HCT116 (cell line): ENCODE data around the gene MARCKSL1. TPM values are rescaled to one million over a fixed set of nuclear protein-coding genes. Genes with fewer than 3 reads are reported as not detected.
A peak's percentile ranks its signal among the peaks of the same experiment; 100 is the strongest.

Experiments
- ATAC-seq: fragments of 200-7000 bp; cut with Tn5 transposase; 2 replicates; pipeline ENCODE4 v1.9.1; 2020; ENCODE audit warnings: mild to moderate bottlenecking, moderate library complexity
- BruUV-seq: library from RNA; stranded (reverse); fragments of 400-500 nt; replicated peaks from 2 replicates; lab custom pipeline; 2021; lab: Mats Ljungman, UMichigan
- CTCF ChIA-PET: fragments of 300-600 bp; sonication (Branson Sonifier 250); formaldehyde crosslinking; loops from one replicate; lab custom pipeline; 2021; ENCODE audit warnings: antibody characterized with exemption; lab: Charles Lee
- POLR2A ChIA-PET: fragments of 300-600, 350-600 bp; sonication (Branson Sonifier 250); formaldehyde crosslinking; loops from one replicate; lab custom pipeline; 2021; ENCODE audit warnings: antibody characterized with exemption; lab: Charles Lee
- RAD21 ChIA-PET, 2 experiments: fragments of 300-600 bp; sonication (Branson Sonifier 250); formaldehyde crosslinking; loops; one replicate each; lab custom pipeline; 2023; ENCODE audit warnings: low total read pairs in 2 of 2; ENCODE audit not compliant: uncharacterized antibody in 2 of 2, unreplicated experiment in 2 of 2, low non-redundant PET in 1 of 2; lab: Charles Lee
- DNase-seq: peaks from one replicate; pipeline ENCODE4 v3.0.0-alpha.2; 2010; ENCODE audit warnings: low read depth, low spot score
- H2AFZ ChIP-seq: fragments of 200-600 bp; shearing (Covaris generic), sonication (generic); 2 replicates; pipeline ENCODE4 v1.6.1; 2017; ENCODE audit warnings: low read depth, mixed run types, mixed read lengths, antibody characterized with exemption, low read length; ENCODE audit not compliant: poor library complexity, severe bottlenecking
- H3K27ac ChIP-seq: 2 replicates; pipeline ENCODE4 v1.5.1; 2012; ENCODE audit warnings: low read depth, low read length
- H3K27me3 ChIP-seq: fragments of 200-600 bp; sonication (generic); 2 replicates; pipeline ENCODE4 v1.6.1; 2016; ENCODE audit warnings: mixed run types, low read length, mixed read lengths; ENCODE audit not compliant: insufficient read depth
- H3K36me3 ChIP-seq, 2 experiments: fragments of 200-500 bp in 1 of 2; fragments of 200-600 bp in 1 of 2; sonication (Bioruptor generic) in 1 of 2; sonication (generic) in 1 of 2; 2 replicates each; pipeline versions ENCODE4 v1.5.1 to v1.6.1; 2014 to 2016; ENCODE audit warnings: low read length in 2 of 2, inconsistent platforms in 1 of 2, mixed read lengths in 1 of 2, mixed run types in 1 of 2; ENCODE audit not compliant: insufficient read depth in 2 of 2, control insufficient read depth in 1 of 2
- H3K4me1 ChIP-seq, 2 experiments: fragments of 200-600 bp in 1 of 2; sonication (generic) in 1 of 2; 2 replicates each; pipeline versions ENCODE4 v1.5.1 to v1.6.1; 2012 to 2017; ENCODE audit warnings: low read length in 2 of 2, inconsistent platforms in 1 of 2, mild to moderate bottlenecking in 1 of 2, mixed read lengths in 1 of 2, mixed run types in 1 of 2, moderate library complexity in 1 of 2; ENCODE audit not compliant: insufficient read depth in 2 of 2, control insufficient read depth in 1 of 2
- H3K4me2 ChIP-seq: fragments of 200-600 bp; sonication (generic); 2 replicates; pipeline ENCODE4 v1.6.1; 2017; ENCODE audit warnings: mixed run types, low read length, mixed read lengths
- H3K4me3 ChIP-seq, 2 experiments: fragments of 200-600 bp in 1 of 2; sonication (generic) in 1 of 2; replicated peaks in 1 of 2; 2 replicates each; pipeline ENCODE4 v1.5.1; 2011 to 2016; ENCODE audit warnings: low read length in 2 of 2, control low read depth in 1 of 2, low read depth in 1 of 2, mild to moderate bottlenecking in 1 of 2, mixed read lengths in 1 of 2, mixed run types in 1 of 2
- H3K79me2 ChIP-seq: fragments of 200-600 bp; sonication (generic); 2 replicates; pipeline ENCODE4 v1.6.1; 2017; ENCODE audit warnings: mild to moderate bottlenecking, mixed run types, low read length, moderate library complexity, mixed read lengths; ENCODE audit not compliant: insufficient read depth
- H3K9ac ChIP-seq: fragments of 200-600 bp; sonication (generic); 2 replicates; pipeline ENCODE4 v1.6.1; 2016; ENCODE audit warnings: low read length, mixed read lengths
- H3K9me2 ChIP-seq: fragments of 200-600 bp; sonication (generic), shearing (Covaris generic); 2 replicates; pipeline ENCODE4 v1.6.1; 2017; ENCODE audit warnings: mixed run types, mild to moderate bottlenecking, moderate library complexity; ENCODE audit not compliant: insufficient read depth
- H3K9me3 ChIP-seq, 2 experiments: fragments of 200-500 bp in 1 of 2; fragments of 200-600 bp in 1 of 2; sonication (Bioruptor generic) in 1 of 2; sonication (generic) in 1 of 2; 2 replicates each; pipeline ENCODE4 v1.6.1; 2014 to 2017; ENCODE audit warnings: low read length in 2 of 2, mixed read lengths in 2 of 2, inconsistent platforms in 1 of 2, low read depth in 1 of 2, mild to moderate bottlenecking in 1 of 2, mixed run types in 1 of 2, moderate library complexity in 1 of 2; ENCODE audit not compliant: control insufficient read depth in 1 of 2, insufficient read depth in 1 of 2
- H4K20me1 ChIP-seq: fragments of 200-600 bp; sonication (generic), shearing (Covaris generic); 2 replicates; pipeline ENCODE4 v1.6.1; 2017; ENCODE audit warnings: mixed run types, mild to moderate bottlenecking, moderate library complexity; ENCODE audit not compliant: insufficient read depth
- CBX3 ChIP-seq: IDR thresholded peaks from 2 replicates; pipeline ENCODE4 v1.6.1; 2012; ENCODE audit warnings: low read depth
- CEBPB ChIP-seq: IDR thresholded peaks from 2 replicates; pipeline ENCODE4 v1.6.1; 2012; ENCODE audit warnings: low read depth
- CTCF ChIP-seq, 3 experiments: fragments of 200-600 bp in 1 of 3; sonication (generic) in 1 of 3; IDR thresholded peaks in 2 of 3; conservative IDR thresholded peaks in 1 of 3; 2 replicates each; pipeline ENCODE4 v1.5.1; 2012 to 2017; ENCODE audit warnings: low read depth in 2 of 3, low read length in 2 of 3, antibody characterized with exemption in 1 of 3, borderline replicate concordance in 1 of 3, control low read depth in 1 of 3, mild to moderate bottlenecking in 1 of 3, mixed read lengths in 1 of 3, mixed run types in 1 of 3, moderate library complexity in 1 of 3; ENCODE audit not compliant: insufficient read depth in 1 of 3
- EGR1 ChIP-seq: IDR thresholded peaks from 2 replicates; pipeline ENCODE4 v1.6.1; 2012; ENCODE audit warnings: low read depth
- ELF1 ChIP-seq: IDR thresholded peaks from 2 replicates; pipeline ENCODE4 v1.6.1; 2012; ENCODE audit warnings: low read depth, borderline replicate concordance
- EZH2 ChIP-seq: fragments of 200-600 bp; sonication (generic); IDR thresholded peaks from 2 replicates; pipeline ENCODE4 v1.6.1; 2017; ENCODE audit warnings: antibody characterized with exemption, mixed run types
- EZH2phosphoT487 ChIP-seq: fragments of 200-600 bp; IDR thresholded peaks from 2 replicates; pipeline ENCODE4 v1.6.1; 2018; ENCODE audit warnings: antibody characterized with exemption, borderline replicate concordance
- FOSL1 ChIP-seq: IDR thresholded peaks from 2 replicates; pipeline ENCODE4 v1.6.1; 2012; ENCODE audit warnings: low read depth
- JUND ChIP-seq: IDR thresholded peaks from 2 replicates; pipeline ENCODE4 v1.6.1; 2012
- MAX ChIP-seq: IDR thresholded peaks from 2 replicates; pipeline ENCODE4 v1.6.1; 2012
- POLR2A ChIP-seq: IDR thresholded peaks from 2 replicates; pipeline ENCODE4 v1.7.0; 2011; ENCODE audit warnings: borderline replicate concordance; ENCODE audit not compliant: insufficient read depth, insufficient read length; ENCODE audit errors: extremely low read depth
- POLR2AphosphoS5 ChIP-seq: IDR thresholded peaks from 2 replicates; pipeline ENCODE4 v1.6.1; 2011; ENCODE audit warnings: mild to moderate bottlenecking, low read depth, low read length, moderate library complexity
- RAD21 ChIP-seq: IDR thresholded peaks from 2 replicates; pipeline ENCODE4 v1.6.1; 2012; ENCODE audit warnings: low read depth, mild to moderate bottlenecking
- SP1 ChIP-seq: IDR thresholded peaks from 2 replicates; pipeline ENCODE4 v1.6.1; 2012; ENCODE audit warnings: low read depth
- TCF7L2 ChIP-seq: IDR thresholded peaks from 2 replicates; pipeline ENCODE4 v1.7.0; 2011; ENCODE audit warnings: borderline replicate concordance, inconsistent platforms; ENCODE audit not compliant: insufficient read depth, insufficient read length; ENCODE audit errors: extremely low read depth
- ZBTB33 ChIP-seq: IDR thresholded peaks from 2 replicates; pipeline ENCODE4 v1.6.1; 2011; ENCODE audit warnings: mild to moderate bottlenecking, low read length, moderate library complexity; ENCODE audit not compliant: insufficient replicate concordance; ENCODE audit errors: extremely low read depth
- ZFX ChIP-seq: fragments of 450-650 bp; IDR thresholded peaks from 2 replicates; pipeline ENCODE4 v1.6.1; 2017
- ZNF274 ChIP-seq: fragments of 200-500 bp; sonication (Bioruptor generic); IDR thresholded peaks from 2 replicates; pipeline ENCODE4 v1.6.1; 2014; ENCODE audit warnings: mild to moderate bottlenecking, low read depth, low read length, inconsistent platforms
- intact Hi-C: fragments of 100-400 bp; cut with micrococcal nuclease; formaldehyde crosslinking; loops from 2 replicates; pipeline ENCODE4 v1.10.0; 2022
- total RNA-seq: library from RNA; stranded (reverse); gene quantifications from one replicate; pipeline ENCODE4 v1.2.1, GENCODE V29; 2021; ENCODE audit not compliant: unreplicated experiment
- TF ChIP-seq, protein P1 (sequence below): IDR thresholded peaks from 2 replicates; pipeline ENCODE4 v1.6.1; 2012
- TF ChIP-seq, protein P2 (sequence below): IDR thresholded peaks from 2 replicates; pipeline ENCODE4 v1.6.1; 2012; ENCODE audit warnings: low read depth

MARCKSL1 gene
- total RNA-seq, 1 experiment from 2014 or later: 127 TPM

DNA sequence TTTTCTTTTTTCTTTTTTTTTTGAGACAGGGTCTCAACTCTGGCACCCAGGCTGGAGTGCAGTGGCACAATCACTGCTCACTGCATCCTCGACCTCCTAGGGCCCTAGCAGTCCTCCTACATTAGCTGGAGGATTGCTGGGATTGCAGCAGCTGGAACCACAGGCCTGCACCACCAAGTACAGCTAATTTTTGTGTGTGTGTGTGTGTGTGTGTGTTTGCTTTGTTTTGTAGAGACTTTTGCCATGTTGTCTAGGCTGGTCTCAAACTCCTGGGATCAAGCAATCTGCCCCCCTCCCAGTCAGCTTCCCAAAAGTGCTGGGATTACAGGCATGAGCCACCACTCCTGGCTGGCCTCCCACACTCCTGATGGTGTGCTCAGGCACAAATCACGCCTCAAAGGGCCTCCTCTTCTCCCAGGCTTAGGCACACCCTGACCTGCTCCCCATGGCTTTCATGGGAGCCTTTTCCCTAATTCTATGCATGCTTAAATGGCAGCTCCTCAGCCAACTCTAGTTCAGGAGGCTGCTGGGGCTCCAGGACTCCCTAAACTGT lies 16.9 kb upstream of the MARCKSL1 start:
- no peaks in the 10 kb centered on the region for H3K36me3 ChIP-seq
- ChIA-PET RAD21 (no interaction called here), CTCF (interaction anchor here (2.4 kb wide), 1 partner anchor 16 kb away, joined by 8 read pairs; the partner anchor contains the start of gene MARCKSL1), POLR2A (interaction anchor here (2.7 kb wide), 1 partner anchor 17 kb away, joined by 18 read pairs; the partner anchor contains the start of gene MARCKSL1)
- H3K9me2 ChIP-seq: no peaks in the 10 kb centered on the region
- no peak overlapping the region for H3K4me3 ChIP-seq
- H3K79me2 ChIP-seq: no peaks in the 10 kb centered on the region
- no peak overlapping the region for H3K9ac ChIP-seq
- no TSS peak for BruUV-seq
- intact Hi-C loops: no loop called here
- DNase-seq: no peak
- no peak for ATAC-seq
- H4K20me1 ChIP-seq: no peaks in the 10 kb centered on the region
- TF ChIP-seq POLR2A (no peak), CEBPB (no peak), SP1 (no peak), MAX (no peak), JUND (no peak), ELF1 (no peak), EZH2phosphoT487 (no peak), RAD21 (no peak), CBX3 (no peak), ZFX (no peak), EZH2 (no peak), TCF7L2 (no peak), POLR2AphosphoS5 (no peak), ZNF274 (no peak), FOSL1 (no peak), ZBTB33 (no peak), CTCF (IDR thresholded peaks at IDR 0.05 in 2 of 3, conservative IDR thresholded peaks at IDR 0.05 in 1 of 3; ENCODE audit: borderline replicate concordance in 1 of 3, insufficient read depth in 1 of 3, low read depth in 2 of 3, low read length in 2 of 3) (no peak), EGR1 (no peak)
- TF ChIP-seq, protein P1, sequence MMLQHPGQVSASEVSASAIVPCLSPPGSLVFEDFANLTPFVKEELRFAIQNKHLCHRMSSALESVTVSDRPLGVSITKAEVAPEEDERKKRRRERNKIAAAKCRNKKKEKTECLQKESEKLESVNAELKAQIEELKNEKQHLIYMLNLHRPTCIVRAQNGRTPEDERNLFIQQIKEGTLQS: no peak
- TF ChIP-seq, protein P2, sequence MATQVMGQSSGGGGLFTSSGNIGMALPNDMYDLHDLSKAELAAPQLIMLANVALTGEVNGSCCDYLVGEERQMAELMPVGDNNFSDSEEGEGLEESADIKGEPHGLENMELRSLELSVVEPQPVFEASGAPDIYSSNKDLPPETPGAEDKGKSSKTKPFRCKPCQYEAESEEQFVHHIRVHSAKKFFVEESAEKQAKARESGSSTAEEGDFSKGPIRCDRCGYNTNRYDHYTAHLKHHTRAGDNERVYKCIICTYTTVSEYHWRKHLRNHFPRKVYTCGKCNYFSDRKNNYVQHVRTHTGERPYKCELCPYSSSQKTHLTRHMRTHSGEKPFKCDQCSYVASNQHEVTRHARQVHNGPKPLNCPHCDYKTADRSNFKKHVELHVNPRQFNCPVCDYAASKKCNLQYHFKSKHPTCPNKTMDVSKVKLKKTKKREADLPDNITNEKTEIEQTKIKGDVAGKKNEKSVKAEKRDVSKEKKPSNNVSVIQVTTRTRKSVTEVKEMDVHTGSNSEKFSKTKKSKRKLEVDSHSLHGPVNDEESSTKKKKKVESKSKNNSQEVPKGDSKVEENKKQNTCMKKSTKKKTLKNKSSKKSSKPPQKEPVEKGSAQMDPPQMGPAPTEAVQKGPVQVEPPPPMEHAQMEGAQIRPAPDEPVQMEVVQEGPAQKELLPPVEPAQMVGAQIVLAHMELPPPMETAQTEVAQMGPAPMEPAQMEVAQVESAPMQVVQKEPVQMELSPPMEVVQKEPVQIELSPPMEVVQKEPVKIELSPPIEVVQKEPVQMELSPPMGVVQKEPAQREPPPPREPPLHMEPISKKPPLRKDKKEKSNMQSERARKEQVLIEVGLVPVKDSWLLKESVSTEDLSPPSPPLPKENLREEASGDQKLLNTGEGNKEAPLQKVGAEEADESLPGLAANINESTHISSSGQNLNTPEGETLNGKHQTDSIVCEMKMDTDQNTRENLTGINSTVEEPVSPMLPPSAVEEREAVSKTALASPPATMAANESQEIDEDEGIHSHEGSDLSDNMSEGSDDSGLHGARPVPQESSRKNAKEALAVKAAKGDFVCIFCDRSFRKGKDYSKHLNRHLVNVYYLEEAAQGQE: no peak
- no peak overlapping the region for H3K27ac ChIP-seq
- no peaks in the 10 kb centered on the region for H3K9me3 ChIP-seq
- peaks cover 5 to 21% of the 10 kb centered on the region in 2 experiments; a peak in 3 of 4 replicates for H3K4me1 ChIP-seq
- no peak overlapping the region for H2AFZ ChIP-seq
- no peaks in the 10 kb centered on the region for H3K27me3 ChIP-seq
- H3K4me2 ChIP-seq: peak overlapping the region; percentile 90; the same call in 1 of the 2 replicates
